Activated CD4-positive, alpha-beta memory T cell treated with anti-CD3 and anti-CD28 coated beads, Interleukin-2, amount 10 ng/mL, durations not matched to agents 7 days and 5 days (primary cell): ENCODE measurements around the gene MRPL27. TPM values are rescaled to one million over a fixed set of nuclear protein-coding genes. Genes with fewer than 3 reads are reported as not detected.
"Not testable (repeated sequence)": the region's sequence is repeated elsewhere in the genome, so short reads cannot be mapped to it uniquely, and the experiment has no call there.

ENCODE experiments used
- CTCF ChIA-PET: fragments of 350-600 bp; sonication (Branson Sonifier 250); formaldehyde crosslinking; loops from one replicate; lab custom pipeline; 2021; ENCODE audit warnings: antibody characterized with exemption, inconsistent platforms; lab: Charles Lee
- POLR2A ChIA-PET: fragments of 350-600 bp; sonication (Branson Sonifier 250); formaldehyde crosslinking; loops from one replicate; lab custom pipeline; 2021; ENCODE audit warnings: antibody characterized with exemption; lab: Charles Lee
- DNase-seq: peaks from one replicate; pipeline ENCODE4 v3.0.0-alpha.2; 2020
- H3K27ac Mint-ChIP-seq: one replicate; pipeline ENCODE4 v1.8.0; 2021; ENCODE audit warnings: mild to moderate bottlenecking, mixed read lengths
- H3K27me3 Mint-ChIP-seq: one replicate; pipeline ENCODE4 v1.8.0; 2021; ENCODE audit warnings: mixed read lengths
- H3K36me3 Mint-ChIP-seq: one replicate; pipeline ENCODE4 v1.8.0; 2021; ENCODE audit warnings: low read depth, mixed read lengths
- H3K4me1 Mint-ChIP-seq: one replicate; pipeline ENCODE4 v1.8.0; 2021; ENCODE audit warnings: mixed read lengths
- H3K4me3 Mint-ChIP-seq: one replicate; pipeline ENCODE4 v1.8.0; 2021; ENCODE audit warnings: mild to moderate bottlenecking, mixed read lengths
- H3K9me3 Mint-ChIP-seq: one replicate; pipeline ENCODE4 v1.8.0; 2021; ENCODE audit warnings: mixed read lengths
- total RNA-seq, 2 experiments: library from RNA; stranded (reverse); gene quantifications; one replicate each; pipeline ENCODE4 v1.2.3, GENCODE V29; 2021

The MRPL27 gene
- 10 to 100 TPM; 56.5 to 57.5 TPM for total RNA-seq

DNA sequence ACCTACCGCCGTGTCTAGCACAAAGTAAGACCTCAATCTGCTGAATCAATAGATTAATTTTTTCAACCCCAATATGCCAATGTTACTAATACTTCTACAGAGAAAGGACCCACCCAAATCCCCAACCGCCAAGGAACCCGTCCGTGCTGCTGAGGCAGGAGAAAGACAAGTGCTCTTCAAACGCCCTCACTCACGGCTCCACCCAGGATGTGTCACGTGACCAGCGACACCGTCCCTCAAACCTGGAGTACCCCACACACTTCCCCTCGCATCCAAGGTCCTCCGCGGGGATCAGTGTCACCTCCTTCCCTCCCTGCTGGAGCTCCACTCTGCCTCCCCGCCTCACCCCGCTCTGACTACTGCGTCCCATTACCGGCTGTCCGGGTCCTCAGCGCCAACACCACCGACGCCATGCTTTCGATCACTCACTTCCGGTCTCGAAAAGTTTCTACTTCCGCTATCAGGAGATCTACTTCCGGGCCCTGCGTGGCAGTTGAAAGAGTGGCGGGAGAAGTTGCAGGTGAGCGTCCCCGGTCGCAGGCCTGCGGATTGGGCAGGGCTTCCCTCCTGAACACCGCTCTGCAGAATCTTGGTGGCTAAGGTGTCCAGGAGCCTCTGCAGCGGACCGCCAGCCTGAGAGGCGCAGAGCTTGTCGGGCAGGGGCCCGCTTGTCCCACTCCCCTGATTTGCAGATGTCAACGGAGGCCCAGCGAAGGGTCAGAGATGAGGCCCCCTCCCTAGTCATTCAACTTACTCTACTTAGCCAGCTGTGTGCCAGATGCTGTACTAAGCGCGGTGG, at the start of gene MRPL27, which contains the start of gene EME1:
Gene MRPL27, minus strand, starts transcription at position 427 of the 799 bp plus-strand sequence. Its CDS starts 14 bp downstream, at position 413.
Gene EME1, plus strand, starts transcription at position 472 of the 799 bp plus-strand sequence. CDS start 1,980 bp downstream, outside the sequence.
- Mint-ChIP-seq H3K4me3 (peak within 1 kb of the TSS; percentile 97), H3K27ac (peak within 1 kb of the TSS; percentile 97), H3K4me1 (peaks cover 39% of the 10 kb centered on the region), H3K27me3 (no peaks in the 10 kb centered on the region), H3K36me3 (peaks cover 66% of the 10 kb centered on the region), H3K9me3 (no peaks in the 10 kb centered on the region)
- peak; percentile 89 for DNase-seq
- ChIA-PET CTCF (interaction anchor here (0.9 to 4.4 kb wide), 5 partner anchors 11 to 107 kb away, joined by 3 to 40 read pairs (median 3); partner anchors contain the start of gene LRRC59), POLR2A (interaction anchor here (0.7 to 9.4 kb wide), 15 partner anchors 10 to 336 kb away, joined by 3 to 142 read pairs (median 7); partner anchors contain the start of genes ACSF2, ANKRD40, LRRC59 and XYLT2)

DNA sequence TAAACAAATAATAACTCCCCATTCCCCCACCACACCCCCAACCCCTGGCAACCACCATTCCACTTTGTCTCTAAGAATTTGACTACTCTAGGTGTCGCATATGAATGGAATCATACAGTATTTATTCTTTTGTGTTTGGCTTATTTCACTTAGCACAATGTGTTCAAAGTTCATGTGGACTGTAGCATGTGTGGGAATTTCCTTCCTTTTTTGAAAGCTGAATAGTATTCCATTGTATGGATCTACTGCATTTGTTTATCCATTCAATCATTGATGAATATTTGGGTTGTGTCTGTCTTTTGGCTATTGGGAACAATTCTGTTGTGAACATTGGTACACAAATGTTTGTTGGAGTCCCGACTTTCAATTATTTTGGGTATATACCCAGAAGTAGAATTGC, 49.8 kb upstream of the MRPL27 start:
- DNase-seq, result no peak
- Mint-ChIP-seq H3K27ac (no peak overlapping the region), H3K9me3 (no peaks in the 10 kb centered on the region)

DNA sequence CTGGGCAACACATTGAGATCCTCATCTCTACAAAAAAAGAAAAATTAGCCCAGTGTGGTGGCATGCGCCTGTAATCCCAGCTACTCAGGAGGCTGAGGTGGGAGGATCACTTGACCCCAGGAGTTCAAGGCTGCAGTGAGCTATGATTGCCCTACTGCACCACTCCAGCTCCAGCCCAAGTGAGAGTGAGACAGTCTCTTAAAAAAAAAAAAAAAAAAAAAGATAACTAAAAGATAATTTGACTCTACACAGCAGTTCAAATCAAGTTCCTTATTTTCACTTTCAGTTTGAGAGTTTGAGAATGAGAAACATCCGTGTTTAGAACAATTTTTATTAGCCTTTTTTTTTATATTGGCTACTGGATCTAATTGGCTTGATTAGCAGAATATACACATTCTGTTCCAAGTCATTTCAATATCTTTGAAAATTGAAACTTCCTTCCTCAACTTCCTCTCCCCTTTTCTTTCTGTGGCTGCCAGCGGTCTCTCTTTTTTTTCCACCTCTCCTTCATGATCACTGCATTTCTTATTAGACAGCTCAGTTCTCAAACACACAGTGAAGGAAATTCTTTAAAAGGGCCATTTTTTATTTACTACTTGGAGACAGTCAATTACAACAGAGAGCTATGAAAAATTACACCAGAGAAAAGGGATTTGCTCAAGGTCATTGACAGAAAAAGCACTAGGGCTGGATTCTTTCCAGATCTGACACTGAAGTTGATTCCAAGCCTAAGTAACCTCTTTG, 48.5 kb upstream of the MRPL27 start:
- no peaks in the 10 kb centered on the region for H3K9me3 Mint-ChIP-seq

More for the DNA sequence above, 49.8 kb upstream of the MRPL27 start:
- no peaks in the 10 kb centered on the region for H3K36me3 Mint-ChIP-seq
- ChIA-PET POLR2A (interaction anchor here (1.3 kb wide), 1 partner anchor 30 kb away, joined by 3 read pairs; no protein-coding TSS in a partner anchor), CTCF (interaction anchor here (0.7 to 3.5 kb wide), 2 partner anchors 25 to 78 kb away, joined by 5 to 42 read pairs; partner anchors contain the start of gene LRRC59)
- H3K27me3 Mint-ChIP-seq, result no peaks in the 10 kb centered on the region
- H3K4me1 Mint-ChIP-seq, result peaks cover 39% of the 10 kb centered on the region
- no peak overlapping the region for H3K4me3 Mint-ChIP-seq

DNA sequence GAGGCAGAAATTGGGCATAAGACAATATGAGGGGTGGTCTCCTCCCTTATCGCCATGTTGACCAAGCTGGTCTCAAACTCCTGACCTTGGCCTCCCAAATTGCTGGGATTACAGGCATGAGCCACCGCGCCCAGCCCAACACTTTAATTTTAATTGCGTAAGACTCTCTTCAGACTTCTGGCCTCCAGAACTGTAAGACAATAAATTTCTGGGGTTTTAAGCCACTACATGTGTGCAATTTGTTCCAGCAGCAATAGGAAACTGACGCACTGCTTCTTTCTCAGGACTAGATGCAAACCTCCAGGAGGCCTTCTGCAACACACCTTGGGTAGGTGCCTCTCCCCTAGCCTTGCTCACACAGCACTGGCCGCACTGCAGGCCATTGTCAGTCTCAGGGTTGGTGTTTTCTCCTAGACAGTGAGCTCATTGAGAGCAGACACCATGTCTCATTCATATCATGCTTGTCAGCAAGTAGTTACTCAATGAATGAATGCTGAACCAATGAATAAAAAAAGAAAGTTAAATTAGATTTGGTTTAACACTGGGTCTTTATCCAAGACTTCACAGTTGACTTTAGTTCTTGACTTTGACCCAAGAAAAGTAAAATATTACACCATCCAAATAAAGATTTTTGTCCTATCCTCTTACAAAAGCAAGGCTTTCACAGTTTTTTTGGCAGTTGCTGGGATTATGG, 47.6 kb upstream of the MRPL27 start:
- H3K27me3 Mint-ChIP-seq, result peaks cover 4% of the 10 kb centered on the region
- peak overlapping the region; percentile 71 for H3K4me3 Mint-ChIP-seq
- no peaks in the 10 kb centered on the region for H3K36me3 Mint-ChIP-seq
- H3K9me3 Mint-ChIP-seq, result no peaks in the 10 kb centered on the region
- peaks cover 26% of the 10 kb centered on the region for H3K4me1 Mint-ChIP-seq
- DNase-seq, result no peak
- H3K27ac Mint-ChIP-seq, result no peak overlapping the region
- POLR2A ChIA-PET, result interaction anchor here (0.6 to 3.1 kb wide), 4 partner anchors 23 to 300 kb away, joined by 3 to 22 read pairs (median 4); partner anchors contain the start of gene LRRC59
- CTCF ChIA-PET, result interaction anchor here (1.1 to 3.5 kb wide), 3 partner anchors 23 to 26 kb away, joined by 3 to 42 read pairs (median 3); partner anchors contain the start of gene LRRC59

More for the DNA sequence above, 48.5 kb upstream of the MRPL27 start:
- Mint-ChIP-seq H3K4me3 (peak overlapping the region; percentile 71), H3K36me3 (no peaks in the 10 kb centered on the region), H3K27ac (peak overlapping the region; percentile 71), H3K4me1 (peaks cover 28% of the 10 kb centered on the region), H3K27me3 (peaks cover 4% of the 10 kb centered on the region)
- ChIA-PET CTCF (interaction anchor here (0.6 to 3.5 kb wide), 8 partner anchors 24 to 1498 kb away, joined by 3 to 42 read pairs (median 3); partner anchors contain the start of gene LRRC59), POLR2A (interaction anchor here (0.6 to 3.1 kb wide), 7 partner anchors 13 to 299 kb away, joined by 3 to 22 read pairs (median 3); partner anchors contain the start of gene LRRC59)
- DNase-seq, result no peak

DNA sequence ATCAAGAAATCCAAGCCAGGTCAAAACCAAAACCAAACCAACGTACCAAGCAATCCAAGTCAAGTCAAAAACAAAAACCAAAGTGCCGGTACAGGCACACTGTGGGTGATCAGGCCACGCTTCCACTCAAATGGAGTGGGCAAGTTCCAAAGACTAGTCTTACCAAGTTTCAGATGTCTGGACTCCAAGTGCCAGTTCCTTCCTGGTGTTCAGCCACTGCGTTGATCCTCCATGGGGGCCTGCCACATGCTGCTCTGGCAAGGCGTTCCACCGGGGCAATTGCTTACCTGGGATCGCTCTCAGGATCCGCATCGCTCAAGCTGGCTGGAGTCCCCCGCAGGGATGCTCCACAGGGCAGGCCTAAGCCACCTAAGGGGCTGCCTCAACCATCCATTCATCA, 46.6 kb upstream of the MRPL27 start:
- POLR2A ChIA-PET, result interaction anchor here (3.1 kb wide), 1 partner anchor 22 kb away, joined by 22 read pairs; the partner anchor contains the start of gene LRRC59
- H3K9me3 Mint-ChIP-seq, CTCF ChIA-PET, H3K36me3 Mint-ChIP-seq, H3K27ac Mint-ChIP-seq, H3K27me3 Mint-ChIP-seq, DNase-seq, H3K4me3 Mint-ChIP-seq: not testable (repeated sequence)
- peaks cover 21% of the 10 kb centered on the region for H3K4me1 Mint-ChIP-seq

DNA sequence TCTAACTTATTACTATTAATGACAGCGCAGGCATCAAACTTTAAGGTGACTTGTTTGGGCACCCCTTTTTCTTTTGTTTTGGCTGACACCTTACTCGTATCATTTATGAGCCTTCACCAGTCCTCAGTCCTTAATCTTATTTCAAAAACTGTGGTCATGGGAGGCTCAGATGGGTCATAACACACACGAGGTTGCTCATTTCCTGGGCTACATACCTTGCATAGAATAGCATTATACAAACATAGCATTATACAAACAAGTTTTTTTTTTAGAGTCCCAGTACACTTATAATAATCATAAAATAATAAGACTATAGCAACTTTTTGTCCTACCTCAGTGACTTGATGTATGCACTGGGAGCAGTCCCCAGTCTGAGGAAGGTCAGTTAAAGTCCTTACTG, 41.8 kb upstream of the MRPL27 start:
- H3K27me3 Mint-ChIP-seq, result peaks cover 17% of the 10 kb centered on the region
- H3K9me3 Mint-ChIP-seq, result no peaks in the 10 kb centered on the region
- ChIA-PET POLR2A (no interaction called here), CTCF (no interaction called here)
- DNase-seq, result no peak
- no peaks in the 10 kb centered on the region for H3K36me3 Mint-ChIP-seq
- no peak overlapping the region for H3K27ac Mint-ChIP-seq
- peaks cover under 1% of the 10 kb centered on the region for H3K4me1 Mint-ChIP-seq
- no peak overlapping the region for H3K4me3 Mint-ChIP-seq

DNA sequence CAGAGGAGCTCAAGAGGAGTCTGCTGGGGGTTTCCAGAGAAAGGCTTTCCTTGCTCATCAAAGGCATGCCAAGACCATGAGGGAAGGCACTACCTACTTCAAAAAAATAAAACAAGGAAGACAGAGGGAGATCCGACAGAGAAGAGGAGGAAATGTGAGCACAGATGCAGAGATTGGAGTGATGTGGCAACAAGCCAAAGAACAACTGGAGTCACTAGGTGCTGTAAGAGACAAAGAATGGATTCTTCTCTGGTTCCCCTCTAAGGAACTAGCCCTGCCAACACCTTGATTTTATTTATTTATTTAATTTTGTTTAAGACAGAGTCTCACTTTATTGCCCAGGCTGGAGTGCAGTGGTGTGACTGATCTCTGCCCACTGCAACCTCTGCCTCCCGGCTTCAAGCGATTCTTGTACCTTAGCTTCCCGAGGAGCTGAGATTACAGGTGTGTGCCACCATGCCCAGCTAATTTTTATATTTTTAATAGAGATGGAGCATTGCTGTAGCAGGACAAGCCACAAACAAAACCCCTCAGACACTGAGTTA, 39.3 kb upstream of the MRPL27 start:
- CTCF ChIA-PET, result interaction anchor here (3.4 kb wide), 1 partner anchor 14 kb away, joined by 18 read pairs; the partner anchor contains the start of gene LRRC59
- no peak overlapping the region for H3K27ac Mint-ChIP-seq
- H3K36me3 Mint-ChIP-seq, result no peaks in the 10 kb centered on the region
- H3K4me1 Mint-ChIP-seq, result no peaks in the 10 kb centered on the region
- peaks cover 17% of the 10 kb centered on the region for H3K27me3 Mint-ChIP-seq
- no peak overlapping the region for H3K4me3 Mint-ChIP-seq
- POLR2A ChIA-PET, result interaction anchor here (0.6 kb wide), 1 partner anchor 703 kb away, joined by 3 read pairs; no protein-coding TSS in a partner anchor
- no peaks in the 10 kb centered on the region for H3K9me3 Mint-ChIP-seq
- no peak for DNase-seq

DNA sequence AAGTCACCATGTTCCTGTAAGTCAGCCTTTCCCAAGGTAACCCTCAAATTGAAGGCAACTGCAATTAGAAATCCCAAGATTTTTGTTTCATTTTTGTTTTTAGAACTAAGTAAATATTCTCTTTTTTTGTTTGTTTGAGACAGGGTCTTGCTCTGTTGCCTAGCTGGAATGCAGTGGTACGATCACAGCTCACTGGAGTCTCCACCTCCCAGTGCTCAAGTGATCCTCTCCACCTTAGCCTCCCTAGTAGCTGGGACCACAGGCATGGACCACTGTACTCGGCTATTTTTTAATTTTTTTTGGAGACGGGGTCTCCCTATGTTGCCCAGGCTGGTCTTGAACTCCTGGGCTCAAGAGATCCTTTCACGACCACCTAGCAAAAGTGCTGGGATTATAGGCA, 34.9 kb upstream of the MRPL27 start:
- Mint-ChIP-seq H3K9me3 (no peaks in the 10 kb centered on the region), H3K27ac (no peak overlapping the region), H3K4me3 (no peak overlapping the region), H3K36me3 (no peaks in the 10 kb centered on the region), H3K27me3 (peaks cover 27% of the 10 kb centered on the region), H3K4me1 (no peaks in the 10 kb centered on the region)
- CTCF ChIA-PET, result interaction anchor here (2.9 kb wide), 1 partner anchor 11 kb away, joined by 22 read pairs; the partner anchor contains the start of gene LRRC59
- POLR2A ChIA-PET, result interaction anchor here (0.6 to 5.2 kb wide), 3 partner anchors 11 to 22 kb away, joined by 3 to 24 read pairs (median 3); partner anchors contain the start of gene LRRC59
- DNase-seq, result no peak

DNA sequence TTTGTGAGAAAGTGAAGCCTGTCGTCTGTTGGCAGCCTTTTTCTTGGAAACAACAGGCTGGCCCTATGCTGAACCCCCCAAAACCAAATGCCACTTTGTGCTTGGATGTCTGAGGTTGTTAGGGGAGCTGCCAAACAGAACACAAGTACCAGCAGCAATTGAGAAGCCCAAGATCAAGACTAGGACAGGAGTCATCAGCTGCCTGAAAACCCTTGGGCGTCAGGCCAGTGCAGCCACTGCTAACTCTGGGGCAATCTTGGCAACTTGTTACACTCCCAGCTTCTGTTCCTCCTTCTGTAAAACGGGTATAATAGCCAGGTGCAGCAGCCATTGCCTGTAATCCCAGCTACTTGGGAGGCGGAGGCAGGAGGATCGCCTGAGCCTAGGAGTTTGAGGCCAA, 33.6 kb upstream of the MRPL27 start:
- no peaks in the 10 kb centered on the region for H3K9me3 Mint-ChIP-seq
- POLR2A ChIA-PET, result interaction anchor here (1.3 to 5.2 kb wide), 2 partner anchors 10 to 21 kb away, joined by 3 to 24 read pairs; partner anchors contain the start of gene LRRC59
- no peaks in the 10 kb centered on the region for H3K4me1 Mint-ChIP-seq
- CTCF ChIA-PET, result interaction anchor here (2.9 kb wide), 1 partner anchor 9 kb away, joined by 22 read pairs; the partner anchor contains the start of gene LRRC59
- H3K4me3 Mint-ChIP-seq, result no peak overlapping the region
- H3K27me3 Mint-ChIP-seq, result peaks cover 21% of the 10 kb centered on the region
- DNase-seq, result no peak
- H3K27ac Mint-ChIP-seq, result no peak overlapping the region
- H3K36me3 Mint-ChIP-seq, result no peaks in the 10 kb centered on the region

DNA sequence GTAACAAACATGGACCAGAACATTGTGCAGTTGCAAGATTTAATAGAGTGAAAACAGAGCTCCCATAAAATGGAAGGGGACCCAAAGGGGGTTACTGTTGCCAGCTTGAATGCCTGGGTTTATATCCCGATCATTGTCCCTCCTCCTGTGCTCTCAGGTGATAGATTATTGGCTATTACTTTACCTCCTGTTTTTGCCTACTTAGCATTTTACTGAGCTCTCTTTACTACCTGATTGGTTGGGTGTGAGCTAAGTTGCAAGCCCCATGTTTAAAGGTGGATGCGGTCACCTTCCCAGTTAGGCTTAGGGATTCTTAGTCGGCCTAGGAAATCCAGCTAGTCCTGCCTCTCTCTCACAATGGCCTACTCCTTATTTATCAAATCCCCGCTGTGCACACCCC, 32.4 kb upstream of the MRPL27 start:
- CTCF ChIA-PET, result interaction anchor here (0.9 kb wide), 1 partner anchor 43 kb away, joined by 4 read pairs; no protein-coding TSS in a partner anchor
- not testable (repeated sequence) for H3K4me1 Mint-ChIP-seq, H3K9me3 Mint-ChIP-seq, H3K4me3 Mint-ChIP-seq, H3K27ac Mint-ChIP-seq, H3K36me3 Mint-ChIP-seq, DNase-seq
- POLR2A ChIA-PET, result interaction anchor here (5.2 kb wide), 1 partner anchor 8 kb away, joined by 24 read pairs; the partner anchor contains the start of gene LRRC59
- peaks cover 20% of the 10 kb centered on the region for H3K27me3 Mint-ChIP-seq

DNA sequence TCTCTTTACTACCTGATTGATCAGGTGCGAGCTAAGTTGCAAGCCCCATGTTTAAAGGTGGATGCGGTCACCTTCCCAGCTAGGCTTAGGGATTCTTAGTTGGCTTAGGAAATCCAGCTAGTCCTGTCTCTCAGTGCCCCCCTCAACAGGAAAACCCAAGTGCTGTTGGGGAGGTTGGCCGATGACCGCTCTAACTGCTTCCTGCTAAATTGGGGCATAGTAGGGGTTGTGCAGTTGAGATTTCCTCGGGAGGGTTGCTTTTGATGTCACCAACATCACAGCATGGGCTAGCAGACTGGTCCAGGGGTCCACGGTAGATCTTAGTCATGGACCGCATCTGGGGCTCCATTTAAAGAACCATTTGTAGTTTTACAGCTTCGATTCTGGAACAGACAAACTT, 26.6 kb upstream of the MRPL27 start:
- DNase-seq, H3K27me3 Mint-ChIP-seq, H3K4me3 Mint-ChIP-seq, H3K9me3 Mint-ChIP-seq, H3K27ac Mint-ChIP-seq: not testable (repeated sequence)
- H3K36me3 Mint-ChIP-seq, result peaks cover 13% of the 10 kb centered on the region
- H3K4me1 Mint-ChIP-seq, result peaks cover 20% of the 10 kb centered on the region
- ChIA-PET POLR2A (interaction anchor here (6.2 to 6.4 kb wide), 2 partner anchors 28 to 36 kb away, joined by 55 to 142 read pairs; partner anchors contain the start of genes EME1 and MRPL27), CTCF (interaction anchor here (0.8 to 3.8 kb wide), 3 partner anchors 12 to 38 kb away, joined by 3 to 26 read pairs (median 18); partner anchors contain the start of gene ACSF2)
